HG02623 (cell line): ENCODE results near the gene STAB2.

Experiments used
- ATAC-seq: cut with Tn5 transposase; IDR thresholded peaks from one replicate; pipeline ENCODE4 v1.9.1; 2021; ENCODE audit warnings: moderate library complexity; ENCODE audit not compliant: unreplicated experiment

The STAB2 gene

DNA sequence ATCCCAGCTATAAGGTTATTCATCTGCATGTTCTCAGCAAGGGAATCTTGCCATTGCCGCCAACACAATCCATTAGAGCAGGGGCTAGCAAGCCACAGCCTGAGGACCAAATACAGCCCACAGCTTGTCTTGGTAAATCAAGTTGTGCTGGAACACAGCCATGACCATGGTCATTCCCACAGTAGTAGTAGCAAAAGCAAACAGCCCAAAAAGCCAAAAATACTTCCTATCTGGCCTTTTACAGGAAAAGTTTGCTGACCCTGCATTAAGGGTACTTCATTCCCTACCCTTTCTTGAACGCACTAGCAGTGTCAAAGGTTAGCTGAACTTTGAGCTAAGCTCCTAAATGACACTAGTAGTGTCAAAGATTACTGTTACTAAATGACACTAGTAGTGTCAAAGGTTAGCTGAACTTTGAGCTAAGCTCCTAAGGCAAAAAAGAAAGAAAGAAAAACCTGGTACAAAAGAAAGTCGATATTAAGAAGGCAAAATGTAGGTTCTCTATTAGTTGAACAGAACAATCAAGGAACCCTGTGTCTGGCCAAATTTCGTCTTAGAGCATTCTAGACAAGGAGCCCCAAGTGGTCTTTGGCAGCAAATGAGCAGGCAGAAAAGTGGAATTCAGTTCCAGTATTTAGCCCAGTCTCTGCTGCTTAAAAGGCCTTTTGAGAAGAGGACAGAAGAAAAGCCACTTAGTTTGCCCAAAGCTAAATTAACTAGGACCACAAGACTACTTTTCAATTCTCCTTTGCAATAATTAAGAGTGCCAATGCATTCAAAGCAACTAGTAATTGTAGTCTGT lies 186.2 kb downstream of the STAB2 start:
- no peak for ATAC-seq

DNA sequence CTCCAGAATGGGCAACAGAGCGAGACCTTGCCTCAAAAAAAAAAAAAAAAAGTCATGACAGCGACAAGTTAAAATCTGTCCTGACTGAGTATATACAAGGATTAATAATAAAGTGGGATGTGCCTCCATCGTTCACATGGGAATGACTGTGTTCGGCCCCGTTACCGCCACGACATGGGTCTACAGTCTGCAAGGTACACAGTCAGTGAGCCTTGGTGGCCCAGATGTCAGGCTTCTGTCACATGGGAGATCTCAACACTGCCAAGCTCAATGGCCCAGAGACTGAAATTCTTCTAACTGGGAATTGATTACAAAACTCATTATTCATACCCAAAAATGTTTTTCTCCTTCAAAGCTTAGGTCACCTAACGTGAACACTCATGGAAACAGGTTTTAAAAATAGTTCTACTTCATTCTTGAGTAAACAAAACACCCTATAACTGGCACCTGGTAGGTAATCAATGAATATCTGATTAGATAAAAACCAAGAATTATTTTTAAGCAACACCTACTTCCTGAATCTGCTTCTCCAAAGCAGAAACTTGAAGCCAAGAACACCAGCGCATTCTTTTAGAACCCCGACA lies 188.0 kb downstream of the STAB2 start:
- ATAC-seq: no peak

DNA sequence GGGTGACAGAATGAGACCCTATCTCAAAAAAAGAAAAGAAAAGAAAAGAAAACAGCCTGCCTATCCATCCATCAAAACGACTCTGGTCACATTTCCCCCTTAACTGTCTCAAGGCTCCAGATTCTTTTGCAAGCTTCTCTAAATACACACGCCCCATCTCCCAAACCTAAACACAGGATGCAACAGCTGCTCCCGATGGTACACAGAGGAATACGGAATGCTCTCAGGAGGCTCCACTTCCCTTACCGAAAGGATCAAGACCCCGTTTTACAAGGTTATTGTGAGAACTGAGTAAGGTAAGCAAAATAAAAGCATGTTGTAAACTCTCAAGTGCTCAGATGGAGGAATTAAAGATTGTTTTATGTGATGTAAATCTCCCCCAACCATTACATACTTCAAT lies 191.7 kb downstream of the STAB2 start:
- ATAC-seq: no peak

- no peak for ATAC-seq
Measured at GRCh38 chr12:103779410-103780092, 192.5 kb downstream of the STAB2 start.

DNA sequence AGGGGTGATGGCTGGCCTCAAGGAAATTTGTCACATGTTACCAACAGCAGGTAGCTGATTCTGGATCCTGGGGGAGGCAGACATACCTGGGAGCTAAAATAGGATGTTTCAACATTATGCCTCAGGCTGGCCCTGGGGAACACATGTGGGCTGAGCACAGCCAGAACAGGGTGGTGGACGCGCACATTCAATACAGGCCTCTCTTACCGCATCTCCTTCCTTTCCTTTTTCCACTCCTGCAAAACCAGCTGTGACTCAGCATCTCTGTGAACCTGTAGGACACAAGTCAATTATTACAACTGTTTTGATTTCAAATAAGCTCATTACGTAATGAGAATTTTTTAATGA lies 193.0 kb downstream of the STAB2 start:
- no peak for ATAC-seq

GRCh38 chr12:103780992-103781391 lies 193.9 kb downstream of the STAB2 start:
- no peak for ATAC-seq

DNA sequence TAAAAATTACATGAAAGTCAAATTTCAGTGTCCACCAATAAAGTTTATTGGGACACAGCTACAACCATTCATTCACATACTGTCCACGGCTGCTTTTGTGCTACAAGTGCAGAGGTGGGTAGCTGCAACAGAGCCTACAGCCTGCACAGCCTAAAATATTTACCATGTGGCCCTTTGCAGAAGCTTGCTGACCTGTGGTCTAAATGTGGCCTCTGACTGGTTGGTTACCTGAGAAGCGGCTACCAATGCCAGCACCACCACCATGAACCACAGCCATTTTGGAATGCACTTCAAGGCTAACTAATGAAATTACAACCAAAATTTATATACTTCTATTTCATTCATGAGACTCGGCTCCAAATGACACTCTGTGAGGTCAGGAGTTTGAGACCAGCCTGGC lies 195.3 kb downstream of the STAB2 start:
- ATAC-seq: no peak

DNA sequence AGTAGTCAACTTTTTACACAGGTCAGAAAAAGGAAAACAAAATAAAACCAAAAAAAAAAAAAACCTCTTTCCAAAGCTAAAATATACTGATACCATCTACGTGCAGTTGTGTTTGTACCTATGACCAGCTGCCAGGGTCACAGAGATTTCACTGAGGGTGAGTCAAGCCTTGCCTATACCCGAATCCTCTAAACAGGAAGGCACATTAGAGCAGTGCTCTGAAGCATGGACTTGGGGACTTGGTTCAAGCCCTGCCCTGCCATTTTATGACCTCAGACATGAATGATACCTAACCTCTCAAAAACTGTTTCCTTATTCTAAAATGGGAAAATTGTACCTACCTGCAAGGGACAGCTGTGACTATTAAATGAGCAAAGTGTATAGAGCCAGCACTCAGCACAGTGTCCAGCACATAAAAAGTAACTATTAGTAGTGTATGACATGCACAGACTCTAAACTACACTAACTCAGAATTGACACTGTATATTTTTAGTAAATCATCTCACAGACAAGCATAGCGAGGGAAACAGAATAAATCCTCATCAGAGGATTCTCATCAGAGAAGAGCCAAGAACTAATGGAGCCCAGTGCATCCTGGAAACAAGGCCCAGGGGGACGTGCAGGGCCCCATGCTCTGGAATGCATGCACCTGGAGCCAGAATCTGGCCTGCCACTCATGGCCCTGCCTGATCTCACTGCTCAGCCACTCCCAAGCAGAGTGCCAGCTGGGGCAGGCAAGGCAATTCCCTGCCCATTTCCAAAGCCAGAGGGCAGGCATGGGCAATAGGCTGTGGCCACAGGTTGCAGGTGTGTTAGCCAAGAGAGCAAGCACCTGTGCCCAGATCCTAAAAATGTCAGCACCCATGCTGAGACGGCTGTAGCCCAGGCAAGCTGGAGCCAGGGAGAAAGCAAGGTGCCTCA lies 196.9 kb downstream of the STAB2 start:
- no peak for ATAC-seq

DNA sequence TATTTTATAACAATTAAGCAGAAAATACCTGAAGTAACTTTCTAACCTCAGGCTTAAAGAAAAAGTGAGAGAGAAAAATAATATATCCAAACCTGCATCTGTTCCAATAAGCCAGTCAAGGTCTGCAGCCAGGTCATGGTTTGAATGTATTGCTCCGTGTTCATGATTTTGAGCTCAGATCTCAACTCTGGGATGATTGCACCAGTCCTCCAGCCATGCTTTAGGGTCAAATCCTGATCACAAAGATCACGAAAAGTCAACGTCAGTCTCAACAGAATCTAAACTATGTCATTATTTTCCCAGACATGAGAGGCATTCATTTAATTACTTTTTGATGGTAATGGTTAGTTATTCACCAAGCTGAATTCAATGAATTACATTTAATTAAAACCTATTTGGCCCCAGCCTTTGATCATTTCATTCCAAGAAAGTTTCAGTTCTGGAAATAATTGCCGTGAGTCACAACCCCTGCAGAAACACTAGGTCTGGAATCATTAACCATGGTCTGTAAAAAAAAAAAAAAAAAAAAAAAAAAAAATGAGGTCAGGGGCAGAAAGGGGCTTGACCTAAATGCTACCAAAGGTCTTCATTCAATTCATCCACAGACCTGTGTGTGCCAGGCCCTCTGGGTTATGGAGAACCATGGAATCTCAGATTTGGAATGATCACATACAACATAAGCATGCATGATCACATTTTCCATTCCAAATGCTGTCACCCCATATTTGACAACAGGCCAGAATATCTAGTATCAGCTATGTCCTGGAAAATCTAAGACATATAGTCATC lies 198.4 kb downstream of the STAB2 start:
- no peak for ATAC-seq

- no peak for ATAC-seq
Measured at GRCh38 chr12:103786201-103786600, 199.1 kb downstream of the STAB2 start.

DNA sequence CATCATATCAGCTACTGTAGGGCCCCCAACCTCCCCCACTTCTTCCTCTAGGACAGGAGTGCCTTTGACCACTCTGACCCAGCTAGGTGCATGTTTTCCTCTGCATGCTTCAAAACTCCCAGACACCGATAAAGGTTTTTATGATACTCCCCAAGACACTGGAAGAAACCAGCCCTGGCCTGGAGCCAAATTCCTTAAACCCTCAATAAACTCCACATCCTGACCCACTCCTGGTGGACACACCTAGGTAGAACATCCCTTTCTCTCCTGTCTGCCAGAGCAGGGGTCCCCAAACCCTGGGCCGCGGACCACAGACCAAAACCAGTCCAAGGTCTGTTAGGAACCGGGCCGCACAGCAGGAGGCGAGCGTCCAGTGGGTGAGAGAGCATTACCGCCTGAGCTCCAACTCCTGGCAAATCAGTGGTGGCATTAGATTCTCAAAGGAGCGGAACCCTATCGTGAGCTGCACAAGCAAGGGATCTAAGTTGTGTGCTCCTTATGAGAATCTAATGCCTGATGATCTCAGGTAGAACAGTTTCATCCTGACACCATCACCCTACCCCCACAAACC lies 204.4 kb downstream of the STAB2 start:
- ATAC-seq: no peak

GRCh38 chr12:103793046-103793445 lies 206.0 kb downstream of the STAB2 start:
- no peak for ATAC-seq

GRCh38 chr12:103793512-103794045 lies 206.5 kb downstream of the STAB2 start:
- no peak for ATAC-seq

GRCh38 chr12:103794309-103795213 lies 207.5 kb downstream of the STAB2 start:
- ATAC-seq: no peak

- ATAC-seq: no peak
Measured at GRCh38 chr12:103798586-103798985, 211.5 kb downstream of the STAB2 start.

GRCh38 chr12:103799504-103799856 lies 212.4 kb downstream of the STAB2 start:
- ATAC-seq: no peak

- ATAC-seq: no peak
Measured at GRCh38 chr12:103799857-103800771, 213.0 kb downstream of the STAB2 start.
